Common myeloid progenitor, CD34-positive (primary cell): Measurements from ENCODE around the gene BMF.

Experiments used
- CTCF ChIA-PET: fragments of 350-600 bp; sonication (Branson Sonifier 250); formaldehyde crosslinking; loops from one replicate; lab custom pipeline; 2021; ENCODE audit warnings: antibody characterized with exemption; lab: Charles Lee
- POLR2A ChIA-PET: fragments of 350-600 bp; sonication (Branson Sonifier 250); formaldehyde crosslinking; loops from one replicate; lab custom pipeline; 2021; ENCODE audit warnings: antibody characterized with exemption; lab: Charles Lee
- DNase-seq, 3 donors: peaks; one replicate each; pipeline versions ENCODE4 v3.0.0 to v3.0.0-alpha.2; 2013
- H3K27ac ChIP-seq, 2 experiments: 1 replicate in 1 of 2; 2 replicates in 1 of 2; pipeline ENCODE4 v1.7.0; 2013; ENCODE audit warnings: inconsistent platforms in 2 of 2, low read length in 2 of 2, mild to moderate bottlenecking in 2 of 2, low read depth in 1 of 2, moderate library complexity in 1 of 2; ENCODE audit not compliant: severe bottlenecking in 2 of 2, insufficient read depth in 1 of 2, poor library complexity in 1 of 2
- H3K27me3 ChIP-seq, 5 experiments: replicated peaks in 2 of 5; 1 replicate in 3 of 5; 2 replicates in 2 of 5; pipeline versions ENCODE4 v1.6.1 to v1.7.0; 2013; ENCODE audit warnings: low read length in 4 of 5, mild to moderate bottlenecking in 2 of 5, moderate library complexity in 2 of 5, inconsistent platforms in 1 of 5; ENCODE audit not compliant: insufficient read depth in 5 of 5, control insufficient read depth in 4 of 5
- H3K36me3 ChIP-seq, 4 experiments: 1 replicate in 2 of 4; 2 replicates in 2 of 4; pipeline versions ENCODE4 v1.6.1 to v1.7.0; 2013; ENCODE audit warnings: low read length in 3 of 4, control low read depth in 1 of 4, mild to moderate bottlenecking in 1 of 4; ENCODE audit not compliant: control insufficient read depth in 4 of 4, insufficient read depth in 4 of 4
- H3K4me1 ChIP-seq, 4 experiments: 1 replicate in 3 of 4; 2 replicates in 1 of 4; pipeline versions ENCODE4 v1.6.1 to v1.7.1; 2013; ENCODE audit warnings: low read length in 3 of 4, mild to moderate bottlenecking in 3 of 4, control low read depth in 1 of 4, inconsistent platforms in 1 of 4, moderate library complexity in 1 of 4; ENCODE audit not compliant: control insufficient read depth in 4 of 4, insufficient read depth in 4 of 4; ENCODE audit errors: control extremely low read depth in 1 of 4
- H3K4me3 ChIP-seq, 7 experiments: 1 replicate in 4 of 7; 2 replicates in 3 of 7; pipeline versions ENCODE4 v1.5.1 to v1.7.0; 2013; ENCODE audit warnings: mild to moderate bottlenecking in 7 of 7, low read length in 6 of 7, moderate library complexity in 6 of 7, inconsistent platforms in 2 of 7, low read depth in 2 of 7, control low read depth in 1 of 7; ENCODE audit not compliant: insufficient read depth in 4 of 7, control insufficient read depth in 1 of 7; ENCODE audit errors: extremely low read depth in 1 of 7
- H3K9me3 ChIP-seq, 5 experiments: 1 replicate in 4 of 5; 2 replicates in 1 of 5; pipeline versions ENCODE4 v1.6.1 to v1.7.1; 2013; ENCODE audit warnings: low read length in 4 of 5, mild to moderate bottlenecking in 2 of 5, inconsistent platforms in 1 of 5, low read depth in 1 of 5, moderate library complexity in 1 of 5; ENCODE audit not compliant: control insufficient read depth in 4 of 5, insufficient read depth in 2 of 5; ENCODE audit errors: control extremely low read depth in 1 of 5
- WGBS: methylation state at CpG from one replicate; pipeline ENCODE4 v1.1.5; 2013; ENCODE audit not compliant: insufficient coverage; 5-methylcytosine and 5-hydroxymethylcytosine counted together

Gene BMF

DNA sequence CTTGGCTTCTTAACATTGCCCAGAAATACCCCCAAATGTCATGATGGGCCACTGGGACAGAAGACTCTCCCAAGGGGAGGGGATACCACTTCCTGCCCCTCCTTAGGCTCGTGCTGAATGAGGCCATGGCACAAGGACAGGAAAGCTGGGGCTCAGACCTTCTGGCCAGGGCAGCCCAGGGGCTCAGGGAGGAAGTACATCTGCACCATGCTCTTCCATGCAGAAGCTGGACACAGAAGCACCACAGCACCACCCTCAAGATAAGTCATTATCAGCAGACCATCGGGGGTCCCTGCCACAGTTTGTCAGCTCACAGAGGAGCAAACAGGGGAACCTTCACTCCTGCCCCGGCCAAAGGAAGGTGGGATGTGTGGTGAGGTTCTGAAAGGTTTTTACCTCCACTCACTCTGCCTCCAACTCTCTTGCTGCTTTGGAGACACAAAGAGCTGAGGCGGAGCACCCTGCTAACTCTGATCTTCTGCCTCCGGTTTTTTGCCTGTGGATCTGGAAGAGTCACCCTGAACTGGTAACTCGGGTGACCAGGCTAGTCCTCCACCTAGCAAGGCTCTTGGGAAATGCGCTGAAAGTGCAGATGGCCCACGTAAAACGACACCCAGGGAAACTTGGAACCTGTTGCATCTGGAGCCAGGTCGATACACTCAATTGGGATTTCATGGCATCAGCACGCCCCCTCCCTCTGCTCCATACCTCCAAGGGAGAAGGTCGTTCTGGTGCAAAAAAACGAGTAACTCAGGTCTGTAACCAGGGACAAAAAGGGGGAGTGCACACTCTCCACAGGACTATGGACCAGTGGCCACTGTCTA lies 8.3 kb downstream of the BMF start:
- H3K4me1 ChIP-seq, result peaks cover 18 to 99% (median 85%) of the 10 kb centered on the region in 4 experiments
- DNase-seq, result peak in 1 of 3 donors; percentile 26
- WGBS, result 88% methylated on average over 11 of the region's 13 CpGs
- CTCF ChIA-PET, result interaction anchor here (0.5 to 15.1 kb wide), 11 partner anchors 8 to 71 kb away, joined by 3 to 224 read pairs (median 5); partner anchors contain the start of genes BMF and BUB1B
- no peaks in the 10 kb centered on the region for H3K27me3 ChIP-seq
- no peaks in the 10 kb centered on the region for H3K9me3 ChIP-seq
- peak overlapping the region; percentile 53 to 97 for H3K27ac ChIP-seq
- POLR2A ChIA-PET, result interaction anchor here (0.6 to 3.1 kb wide), 3 partner anchors 52 to 528 kb away, joined by 3 to 13 read pairs (median 3); no protein-coding TSS in a partner anchor
- H3K4me3 ChIP-seq, result peak overlapping the region in 1 of 7 experiments; percentile 10
- H3K36me3 ChIP-seq, result peaks cover 0 to 14% (median 6%) of the 10 kb centered on the region in 4 experiments

DNA sequence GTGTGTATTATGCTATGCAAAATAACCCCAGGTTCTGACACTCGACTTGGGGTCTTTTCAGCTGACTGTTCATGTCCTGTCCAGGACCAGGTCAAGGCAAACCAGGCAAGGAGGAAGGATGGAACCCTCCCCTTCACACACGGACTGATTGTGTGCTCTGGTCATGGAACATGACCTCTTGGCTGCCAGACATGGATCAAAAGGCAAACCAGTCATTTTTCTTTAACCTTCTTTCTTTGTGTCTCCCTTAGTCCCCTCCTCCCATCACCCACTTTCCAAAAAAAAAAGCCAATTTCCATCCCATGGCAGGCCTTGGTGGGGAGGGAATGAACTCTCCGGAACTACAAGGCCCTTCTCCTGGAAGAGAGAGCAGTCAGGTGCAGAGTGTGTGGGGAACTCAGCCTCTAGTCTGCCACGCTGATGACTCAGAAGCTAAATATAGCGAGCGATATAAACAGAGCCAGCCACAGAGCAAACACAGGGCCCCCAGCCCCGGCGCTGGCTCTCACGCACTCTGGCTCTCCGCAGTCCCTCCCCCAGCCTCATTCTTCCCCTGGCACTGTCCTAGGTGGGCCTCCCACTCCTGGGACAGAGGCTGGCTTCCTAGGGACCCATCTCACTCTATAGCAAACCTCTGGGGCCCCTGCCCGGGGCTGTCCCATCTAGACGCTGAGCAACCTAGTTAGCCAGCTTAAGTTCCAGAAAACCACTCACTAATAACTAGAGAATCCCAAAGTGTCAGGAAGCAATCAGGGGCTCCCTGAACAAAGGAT lies 10.0 kb downstream of the BMF start:
- DNase-seq, result peak; percentile 85 to 96 (median 94)
- CTCF ChIA-PET, result interaction anchor here (0.6 to 15.1 kb wide), 15 partner anchors 8 to 243 kb away, joined by 3 to 224 read pairs (median 4); partner anchors contain the start of genes BMF and BUB1B
- H3K4me3 ChIP-seq, result peak overlapping the region in 4 of 7 experiments; percentile 5 to 57 (median 22)
- peaks cover 16 to 97% (median 80%) of the 10 kb centered on the region in 4 experiments for H3K4me1 ChIP-seq
- no peaks in the 10 kb centered on the region for H3K27me3 ChIP-seq
- no peaks in the 10 kb centered on the region for H3K9me3 ChIP-seq
- H3K27ac ChIP-seq, result peak overlapping the region; percentile 93 to 97
- WGBS, result 3% methylated on average over 10 of the region's 12 CpGs
- H3K36me3 ChIP-seq, result peaks cover 0 to 7% (median 4%) of the 10 kb centered on the region in 4 experiments
- POLR2A ChIA-PET, result interaction anchor here (0.7 to 3.1 kb wide), 5 partner anchors 8 to 60 kb away, joined by 5 to 14 read pairs (median 10); partner anchors contain the start of gene SRP14

DNA sequence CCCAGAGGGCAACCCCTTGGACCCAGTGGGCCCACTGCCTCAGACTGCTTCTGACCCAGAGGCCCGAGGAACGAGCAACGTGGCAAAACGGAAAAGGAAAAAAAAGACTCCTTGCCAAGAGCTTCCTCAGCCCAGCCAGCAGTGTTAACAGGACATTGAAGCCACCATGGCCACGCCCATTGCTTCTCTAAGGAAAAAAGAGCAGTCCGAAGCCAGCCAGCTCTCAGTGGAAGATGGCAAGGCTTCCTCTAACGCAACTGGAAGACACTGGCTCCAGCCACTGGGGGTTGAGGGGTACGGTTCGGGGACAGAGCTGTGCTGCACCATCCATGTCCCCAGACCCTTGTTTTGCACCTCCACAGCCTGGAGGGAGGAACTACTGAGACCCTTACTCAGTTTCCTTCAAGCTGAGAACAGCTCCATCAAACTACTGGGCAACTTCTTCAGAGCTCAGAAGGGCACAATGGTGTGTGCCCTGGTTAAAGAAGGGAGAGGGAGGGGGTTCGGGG lies 10.7 kb downstream of the BMF start:
- Histone ChIP-seq H3K4me1 (peaks cover 16 to 97% (median 83%) of the 10 kb centered on the region in 4 experiments), H3K27ac (peak overlapping the region; percentile 93 to 97), H3K27me3 (no peaks in the 10 kb centered on the region), H3K9me3 (no peaks in the 10 kb centered on the region), H3K4me3 (peak overlapping the region in 2 of 7 experiments; percentile 31 to 57), H3K36me3 (peaks cover 0 to 3% (median 0%) of the 10 kb centered on the region in 4 experiments)
- ChIA-PET POLR2A (interaction anchor here (1.4 to 3.1 kb wide), 4 partner anchors 15 to 59 kb away, joined by 8 to 14 read pairs (median 12); partner anchors contain the start of gene SRP14), CTCF (interaction anchor here (1.0 to 15.1 kb wide), 11 partner anchors 9 to 239 kb away, joined by 3 to 224 read pairs (median 4); partner anchors contain the start of gene BMF)
- WGBS, result 20% methylated on average over 10 of the region's 10 CpGs
- peak in 2 of 3 donors; percentile 31 to 38 for DNase-seq

DNA sequence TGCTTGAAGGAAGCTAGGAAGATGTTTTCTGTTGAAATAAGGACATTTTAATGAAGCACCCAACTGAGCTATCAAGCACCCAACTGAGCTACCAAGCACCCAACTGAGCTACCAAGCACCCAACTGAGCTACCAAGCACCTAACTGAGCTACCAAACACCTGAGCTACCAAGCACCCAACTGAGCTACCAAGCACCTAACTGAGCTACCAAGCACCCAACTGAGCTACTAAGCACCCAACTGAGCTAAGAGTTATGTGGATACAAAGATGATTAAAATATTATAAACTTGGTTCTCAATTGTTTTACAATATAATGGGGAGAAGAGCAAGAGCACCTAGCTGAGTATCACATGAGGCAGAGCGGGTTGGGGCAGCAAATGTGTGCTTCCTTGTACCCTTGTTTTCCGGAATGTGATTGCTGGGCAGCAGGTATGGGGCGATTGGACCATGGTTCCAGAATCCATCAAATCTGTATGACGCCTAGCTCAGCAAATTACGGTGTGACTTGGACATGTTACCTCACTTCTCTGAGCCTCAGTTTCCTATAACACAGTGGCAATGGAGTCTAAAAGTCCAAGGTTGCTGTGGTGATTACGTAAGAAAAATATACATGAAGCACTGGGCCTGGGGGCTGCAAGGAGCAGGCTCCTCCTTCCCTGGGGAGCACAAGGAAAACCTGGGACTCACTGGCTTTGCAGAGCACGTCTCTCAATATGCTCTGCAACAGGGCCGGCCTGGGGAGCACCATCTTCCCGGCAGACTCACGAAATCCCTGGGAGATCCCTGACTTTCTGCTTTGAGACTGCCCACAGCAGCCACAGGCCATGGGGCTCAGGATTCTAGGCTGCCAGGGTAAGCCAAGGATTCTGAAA lies 11.3 kb downstream of the BMF start:
- no peak for DNase-seq
- H3K36me3 ChIP-seq, result peaks cover 0 to 3% (median 0%) of the 10 kb centered on the region in 4 experiments
- no peaks in the 10 kb centered on the region for H3K9me3 ChIP-seq
- POLR2A ChIA-PET, result interaction anchor here (0.6 to 3.1 kb wide), 5 partner anchors 16 to 58 kb away, joined by 3 to 13 read pairs (median 8); partner anchors contain the start of gene SRP14
- peaks cover 16 to 97% (median 87%) of the 10 kb centered on the region in 4 experiments for H3K4me1 ChIP-seq
- H3K27ac ChIP-seq, result peak overlapping the region; percentile 93 to 97
- 94% methylated on average over 9 of the region's 10 CpGs for whole genome bisulfite sequencing
- no peak overlapping the region for H3K4me3 ChIP-seq
- no peaks in the 10 kb centered on the region for H3K27me3 ChIP-seq
- CTCF ChIA-PET, result interaction anchor here (0.9 to 15.1 kb wide), 17 partner anchors 8 to 239 kb away, joined by 3 to 224 read pairs (median 4); partner anchors contain the start of gene BMF

DNA sequence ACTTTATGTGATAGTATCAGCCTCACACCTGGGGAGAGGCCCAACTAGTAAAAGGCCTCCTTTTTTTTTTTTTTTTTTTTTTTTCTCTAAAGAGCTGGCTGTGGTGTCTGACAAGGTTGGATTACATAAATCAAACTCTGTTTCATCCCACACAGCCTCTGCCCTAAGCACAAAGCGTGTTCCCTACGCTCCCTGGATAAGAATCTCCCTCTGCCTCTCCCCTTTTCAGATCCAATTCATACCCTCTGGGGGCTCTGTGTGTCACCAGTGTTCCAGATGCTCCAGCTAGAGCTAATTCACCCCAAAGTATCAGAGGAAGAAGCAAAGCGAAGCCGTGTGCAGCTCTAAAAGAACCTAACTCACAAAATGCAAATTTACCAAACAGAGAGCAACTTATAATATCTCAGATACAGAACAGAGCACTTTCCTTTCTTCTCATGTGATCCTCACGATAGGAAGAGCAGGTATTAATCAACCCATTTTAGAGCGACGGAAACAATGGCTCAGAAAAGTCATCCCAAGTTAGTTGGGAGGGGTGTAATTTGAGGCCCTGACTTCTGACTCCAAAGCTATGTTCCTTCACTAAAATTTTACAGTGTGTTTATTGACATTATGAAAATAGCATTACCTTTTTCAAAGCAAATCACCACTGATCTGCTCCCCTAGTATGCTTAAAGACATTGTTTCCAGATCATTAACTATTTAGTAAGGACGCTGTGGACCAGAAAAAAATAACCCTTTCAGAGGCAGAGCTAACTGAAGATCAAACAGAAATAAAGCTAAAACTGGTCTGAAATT lies 12.4 kb downstream of the BMF start:
- POLR2A ChIA-PET, result interaction anchor here (0.6 to 1.0 kb wide), 3 partner anchors 17 to 1397 kb away, joined by 3 to 5 read pairs (median 4); no protein-coding TSS in a partner anchor
- CTCF ChIA-PET, result interaction anchor here (0.9 to 15.1 kb wide), 12 partner anchors 9 to 183 kb away, joined by 3 to 224 read pairs (median 4); partner anchors contain the start of gene BMF
- Histone ChIP-seq H3K36me3 (peaks cover 0 to 4% (median 2%) of the 10 kb centered on the region in 4 experiments), H3K27ac (peak overlapping the region in 1 of 2 experiments; percentile 97), H3K4me3 (no peak overlapping the region), H3K27me3 (no peaks in the 10 kb centered on the region), H3K9me3 (no peaks in the 10 kb centered on the region), H3K4me1 (peaks cover 15 to 99% (median 90%) of the 10 kb centered on the region in 4 experiments)
- 90% methylated on average over 3 of the region's 8 CpGs for WGBS
- no peak for DNase-seq
